HCEC 1CT (cell line): ENCODE measurements around the gene ADCY2.

ENCODE experiments used
- DNase-seq: peaks from one replicate; pipeline ENCODE4 v3.0.0-alpha.2; 2017

Gene ADCY2

DNA sequence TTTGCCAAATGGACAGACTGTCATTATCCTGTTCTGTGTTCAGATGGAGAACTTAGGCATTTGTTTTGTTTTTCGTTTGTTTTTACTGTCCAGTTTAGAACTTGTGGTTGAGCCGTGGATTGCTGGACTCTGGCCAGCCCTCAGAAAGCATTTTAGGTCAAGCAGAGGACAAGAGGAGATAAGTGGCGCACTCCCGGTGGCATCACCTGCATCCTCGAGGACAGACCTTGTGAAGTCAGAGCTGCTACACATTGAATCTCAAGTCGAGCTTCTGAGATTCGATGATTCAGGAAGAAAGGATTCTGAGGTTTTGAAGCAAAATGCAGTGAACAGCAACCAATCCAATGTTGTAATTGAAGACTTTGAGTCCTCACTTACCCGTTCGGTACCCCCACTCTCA is 481.9 kb downstream of the ADCY2 start:
- DNase-seq = no peak

DNA sequence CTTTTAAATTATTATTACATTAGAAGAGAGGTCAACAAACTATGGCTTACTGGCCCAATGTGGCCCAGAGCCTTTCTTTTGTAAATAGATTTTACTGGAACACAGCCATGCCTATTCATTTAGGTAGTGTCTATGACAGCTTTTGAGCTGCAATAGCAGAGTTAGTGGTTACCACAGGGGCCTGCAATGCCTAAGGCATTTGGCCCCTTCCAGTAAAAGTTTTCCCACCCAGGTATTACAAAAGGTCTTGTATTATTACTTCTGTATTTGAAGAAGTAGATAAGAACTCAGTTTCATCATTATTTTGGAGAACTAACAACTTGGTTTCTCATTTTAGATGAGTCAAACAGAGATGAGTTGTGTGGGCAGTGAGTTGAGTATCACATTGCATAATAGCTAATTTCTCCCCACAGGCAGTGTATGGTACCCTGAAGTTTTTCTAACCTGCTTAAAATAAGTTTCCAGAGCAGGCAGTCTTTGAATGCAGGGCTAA is 482.5 kb downstream of the ADCY2 start:
- peak; percentile 26 for DNase-seq
